Measurements from ENCODE around the gene BIRC7. TPM values are rescaled to one million over a fixed set of nuclear protein-coding genes. Genes with fewer than 3 reads are reported as not detected.

BIRC7 gene
- total RNA-seq, 1 donor from 2014 or later: not detected

- POLR2A ChIA-PET: no interaction called here
- TF ChIP-seq CTCF (IDR thresholded peaks at IDR 0.05): no peak
- H3K4me1 Mint-ChIP-seq: peaks cover 3% of the 10 kb centered on the region
- intact Hi-C loops (cut with micrococcal nuclease): no loop called here
- H3K9me3 Mint-ChIP-seq: no peaks in the 10 kb centered on the region
- DNase-seq (no peak), ATAC-seq (ENCODE audit: low read depth) (no peak)
- peaks cover 15% of the 10 kb centered on the region for H3K27me3 Mint-ChIP-seq
- no peak overlapping the region for H3K27ac Mint-ChIP-seq
- CTCF ChIA-PET: no interaction called here
- no peaks in the 10 kb centered on the region for H3K36me3 Mint-ChIP-seq (ENCODE audit: low read depth)
- H3K4me3 Mint-ChIP-seq: no peak overlapping the region
These were observed 32.6 kb downstream of the BIRC7 start for GRCh38 chr20:63268256-63268655.

DNA sequence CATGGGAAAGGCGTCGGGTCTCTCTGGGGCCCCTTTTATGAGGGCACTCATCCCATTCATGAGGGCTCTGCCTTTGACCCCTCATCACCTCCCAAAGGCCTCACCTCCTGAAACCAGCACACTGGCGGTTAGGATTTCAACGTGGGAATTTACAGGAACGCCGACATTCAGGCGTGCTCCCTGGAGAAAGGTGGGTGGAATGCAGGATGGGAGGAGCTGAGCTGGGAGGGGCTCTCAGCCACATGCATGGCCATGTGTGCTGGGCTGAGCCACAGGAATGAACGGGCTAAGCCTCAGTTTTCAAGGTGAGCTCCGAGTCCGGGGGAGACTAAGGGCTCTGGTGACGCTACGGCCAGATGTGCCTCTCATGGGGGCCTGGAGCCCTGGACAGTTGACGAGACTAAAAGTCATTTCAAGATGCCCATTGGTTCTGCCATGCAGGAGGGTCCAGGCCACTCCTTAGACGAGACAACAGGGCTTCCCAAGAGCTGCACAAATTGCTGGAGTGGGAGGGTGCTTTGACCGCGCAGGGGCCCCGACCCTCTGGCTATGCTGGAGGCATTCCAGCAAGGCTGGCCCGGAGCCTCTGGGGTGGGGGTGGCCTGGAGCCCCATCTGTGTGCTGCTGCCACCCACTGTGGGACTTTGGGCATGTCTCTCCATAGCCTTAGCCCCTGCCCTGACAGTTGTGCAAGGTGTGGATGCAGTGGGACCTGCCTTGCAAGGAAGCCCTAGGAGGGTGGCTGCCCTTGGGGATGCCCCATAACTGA lies 33.1 kb downstream of the BIRC7 start:
- H3K27me3 Mint-ChIP-seq: peaks cover 15% of the 10 kb centered on the region
- H3K4me1 Mint-ChIP-seq: peaks cover 9% of the 10 kb centered on the region
- H3K27ac Mint-ChIP-seq: no peak overlapping the region
- intact Hi-C loops (cut with micrococcal nuclease): no loop called here
- no peaks in the 10 kb centered on the region for H3K36me3 Mint-ChIP-seq (ENCODE audit: low read depth)
- ChIA-PET CTCF (no interaction called here), POLR2A (no interaction called here)
- DNase-seq (no peak), ATAC-seq (ENCODE audit: low read depth) (no peak)
- no peaks in the 10 kb centered on the region for H3K9me3 Mint-ChIP-seq
- no peak for TF ChIP-seq CTCF (IDR thresholded peaks at IDR 0.05)
- no peak overlapping the region for H3K4me3 Mint-ChIP-seq

DNA sequence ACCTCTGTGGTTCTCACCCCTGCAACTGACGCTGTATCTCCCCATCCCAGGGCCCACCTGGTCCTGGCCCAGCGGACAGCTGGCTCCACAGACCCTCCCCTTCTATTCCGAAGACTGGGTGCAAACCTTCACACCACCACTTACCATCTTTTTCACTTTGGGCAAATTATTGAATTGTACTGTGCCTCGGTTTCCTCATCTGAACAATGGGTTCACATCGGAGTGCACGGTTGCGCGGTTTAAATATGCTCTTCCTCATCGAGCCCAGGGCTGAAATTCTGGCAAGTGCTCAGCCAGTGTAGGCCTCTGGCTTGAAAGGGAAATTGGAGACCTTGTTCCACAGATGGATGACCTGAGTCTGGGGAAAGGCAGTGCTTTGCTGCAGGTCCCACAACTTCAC lies 34.0 kb downstream of the BIRC7 start:
- ATAC-seq (ENCODE audit: low read depth): no peak
- TF ChIP-seq CTCF (IDR thresholded peaks at IDR 0.05): no peak
- CTCF ChIA-PET: no interaction called here
- H3K4me1 Mint-ChIP-seq: peaks cover 16% of the 10 kb centered on the region
- H3K27me3 Mint-ChIP-seq: peaks cover 11% of the 10 kb centered on the region
- no peaks in the 10 kb centered on the region for H3K9me3 Mint-ChIP-seq
- H3K27ac Mint-ChIP-seq: no peak overlapping the region
- intact Hi-C loops (cut with micrococcal nuclease): loop anchor here (5.0 kb wide), 2 partner anchors 92 to 793 kb away; partner anchors contain the start of gene TCEA2
- DNase-seq: no peak
- no peaks in the 10 kb centered on the region for H3K36me3 Mint-ChIP-seq (ENCODE audit: low read depth)
- H3K4me3 Mint-ChIP-seq: no peak overlapping the region
- POLR2A ChIA-PET: no interaction called here

DNA sequence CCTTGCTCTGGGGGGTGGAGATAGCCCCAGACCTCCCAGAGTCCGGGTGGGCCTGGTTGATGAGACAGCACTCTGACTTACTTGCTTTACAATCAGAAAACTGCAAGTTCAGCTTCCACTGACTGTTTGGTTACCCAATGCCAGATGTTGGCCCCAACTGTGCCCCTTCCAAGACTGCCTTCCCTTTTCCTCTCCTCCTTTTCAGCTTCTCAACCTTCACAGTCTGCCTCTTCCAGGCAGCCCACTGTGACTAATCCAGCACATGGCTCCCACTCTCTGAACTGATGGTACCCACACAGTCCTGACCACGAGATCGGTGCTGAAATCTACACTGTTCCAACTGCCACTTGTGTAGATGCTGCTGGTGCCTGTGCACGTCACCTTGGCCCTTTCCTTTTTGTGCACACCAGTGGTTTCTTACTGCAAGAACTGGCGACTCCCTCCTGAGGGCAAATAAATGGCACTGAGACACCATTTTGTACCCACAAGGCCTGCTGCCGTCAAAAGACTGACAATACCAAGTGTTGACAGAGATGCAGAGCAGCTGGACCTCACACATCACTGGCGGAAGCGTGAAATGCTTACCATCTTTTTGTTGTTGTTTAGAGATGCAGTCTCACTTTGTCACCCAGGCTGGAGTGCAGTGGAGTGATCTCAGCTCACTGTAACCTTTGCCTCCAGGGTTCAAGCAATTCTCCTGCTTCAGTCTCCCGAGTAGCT lies 35.1 kb downstream of the BIRC7 start:
- no peak for ATAC-seq (ENCODE audit: low read depth)
- no peak for TF ChIP-seq CTCF (IDR thresholded peaks at IDR 0.05)
- ChIA-PET POLR2A (no interaction called here), CTCF (interaction anchor here (1.3 kb wide), 1 partner anchor 48 kb away, joined by 4 read pairs; no protein-coding TSS in a partner anchor)
- DNase-seq: no peak
- Mint-ChIP-seq H3K27me3 (peaks cover 5% of the 10 kb centered on the region), H3K36me3 (ENCODE audit: low read depth) (peaks cover 3% of the 10 kb centered on the region), H3K9me3 (no peaks in the 10 kb centered on the region), H3K4me1 (peaks cover 21% of the 10 kb centered on the region), H3K27ac (no peak overlapping the region), H3K4me3 (peak overlapping the region; percentile 85)
- intact Hi-C loops (cut with micrococcal nuclease): loop anchor here (5.0 kb wide), 2 partner anchors 93 to 792 kb away; partner anchors contain the start of gene TCEA2

All from activated B cell treated with CpG ODN at 0.5 μM for 24 hours (primary cell).